GM19397 (cell line): ENCODE measurements around the gene FBXL7.

Source experiments
- ATAC-seq: cut with Tn5 transposase; IDR thresholded peaks from one replicate; pipeline ENCODE4 v1.9.1; 2021; ENCODE audit warnings: mild to moderate bottlenecking, moderate library complexity; ENCODE audit not compliant: unreplicated experiment

The FBXL7 gene

DNA sequence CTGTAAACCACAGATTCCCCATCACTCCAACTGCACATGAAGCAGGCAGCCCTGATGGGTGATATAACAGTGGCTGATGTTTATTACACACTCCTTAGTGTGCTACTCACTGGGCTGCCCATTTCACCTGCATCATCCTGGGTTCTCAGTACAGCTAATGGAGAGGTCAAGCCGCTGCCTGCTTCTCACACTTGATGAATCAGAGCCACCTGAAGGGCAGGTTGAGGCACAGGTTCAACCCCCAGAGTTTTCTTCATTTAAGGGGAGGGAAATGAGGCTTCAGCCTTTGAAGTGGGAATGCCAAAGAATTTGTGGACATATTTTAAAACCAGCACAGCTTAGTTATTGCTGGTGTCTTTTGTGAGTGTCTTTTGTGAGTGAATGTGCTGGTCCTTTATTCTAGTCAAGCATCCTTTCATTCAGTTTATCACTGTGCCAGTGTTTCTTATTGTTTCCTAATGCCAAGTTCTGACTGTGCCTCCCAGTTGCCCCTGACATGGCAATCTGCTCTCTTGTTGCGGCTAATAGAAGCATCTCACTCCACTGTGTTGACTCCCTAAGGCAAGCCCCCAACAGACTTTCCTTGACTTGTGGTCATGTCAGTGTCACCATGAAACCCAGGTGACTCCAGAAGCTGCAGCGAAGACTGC is 109.2 kb downstream of the FBXL7 start:
- no peak for ATAC-seq

DNA sequence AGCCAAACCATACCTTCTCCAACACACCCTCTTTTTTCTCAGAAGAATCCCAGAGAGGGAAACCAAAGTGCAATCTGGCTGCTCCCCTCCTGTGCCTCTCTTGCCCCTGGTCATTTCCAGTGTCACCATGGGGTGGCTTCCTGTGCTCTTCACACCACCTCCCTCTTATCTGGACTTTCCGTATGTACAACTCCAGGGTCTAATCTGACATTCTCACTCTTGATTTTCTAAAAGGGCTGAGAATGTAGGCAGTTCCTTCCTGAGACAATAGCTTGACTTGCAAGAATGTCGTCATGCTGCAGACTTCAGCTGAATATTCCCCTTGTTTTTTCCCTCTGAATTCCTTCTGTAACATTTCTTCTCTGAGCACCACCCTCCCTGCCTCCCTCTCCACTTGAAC is 110.2 kb downstream of the FBXL7 start:
- ATAC-seq: no peak

DNA sequence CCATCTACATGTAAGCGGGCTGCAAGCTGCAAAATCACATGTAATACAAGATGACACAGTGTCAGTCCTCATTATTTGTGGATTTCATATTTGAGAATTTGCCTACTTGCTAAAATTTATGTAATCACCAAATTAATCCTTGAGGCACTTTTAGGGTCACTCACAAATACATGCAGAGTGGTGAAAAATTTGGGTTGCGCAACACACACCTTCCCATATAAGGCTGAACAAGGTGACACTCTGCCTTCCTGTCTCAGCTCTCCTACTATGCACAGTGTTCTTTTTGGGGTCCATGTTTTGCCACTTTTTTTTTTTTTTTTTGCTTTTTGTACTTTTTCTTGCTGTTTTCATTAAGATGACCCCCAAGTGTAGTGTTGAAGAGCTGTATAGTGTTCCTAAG is 111.0 kb downstream of the FBXL7 start:
- ATAC-seq: no peak

GRCh38 chr5:15612915-15613635 is 113.1 kb downstream of the FBXL7 start:
- ATAC-seq: no peak

- ATAC-seq: no peak
Measured at GRCh38 chr5:15614679-15615078, 114.7 kb downstream of the FBXL7 start.

GRCh38 chr5:15615859-15616258 is 115.9 kb downstream of the FBXL7 start:
- no peak for ATAC-seq

GRCh38 chr5:15618938-15619337 is 119.0 kb downstream of the FBXL7 start:
- no peak for ATAC-seq

DNA sequence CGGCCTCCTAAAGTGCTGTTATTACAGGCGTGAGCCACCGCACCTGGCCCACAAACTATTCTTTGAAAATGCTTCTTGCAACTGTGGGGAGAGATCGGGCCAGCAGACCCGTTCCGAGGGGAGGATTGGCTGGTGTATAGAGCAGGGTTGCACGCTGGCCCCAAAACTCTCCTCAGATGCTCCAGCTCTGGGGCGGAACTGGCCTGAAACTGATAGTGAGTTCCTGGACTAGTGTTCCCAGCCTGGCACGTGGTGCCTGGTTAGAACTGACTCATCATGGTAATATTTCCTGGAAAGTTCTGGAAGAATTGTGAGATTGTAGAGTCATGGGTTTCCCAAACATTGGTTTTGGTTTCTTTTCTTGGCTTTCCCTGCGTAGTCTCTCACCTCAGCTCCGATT is 120.5 kb downstream of the FBXL7 start:
- no peak for ATAC-seq

DNA sequence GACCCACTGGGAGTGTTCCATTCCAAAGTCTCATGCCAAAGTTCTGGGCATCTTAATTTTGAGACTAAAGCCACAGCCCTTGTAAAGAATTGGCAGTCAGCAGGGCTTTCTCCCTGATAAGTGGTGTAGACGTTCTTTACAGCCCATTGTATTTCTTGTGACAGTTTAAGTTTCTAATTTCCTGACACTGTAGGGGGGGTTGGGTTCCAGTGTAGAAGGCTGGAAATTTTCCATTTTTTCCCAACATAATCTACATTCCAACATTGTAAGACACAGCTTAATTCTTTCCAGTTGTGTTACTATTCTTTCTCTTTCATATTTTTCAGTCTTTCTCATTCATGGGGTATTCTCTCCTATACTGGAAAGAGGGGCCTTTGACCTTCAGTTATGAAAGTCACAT is 121.1 kb downstream of the FBXL7 start:
- no peak for ATAC-seq

- ATAC-seq: no peak
Measured at GRCh38 chr5:15623794-15624193, 123.8 kb downstream of the FBXL7 start.

- no peak for ATAC-seq
Measured at GRCh38 chr5:15627109-15627508, 127.1 kb downstream of the FBXL7 start.

DNA sequence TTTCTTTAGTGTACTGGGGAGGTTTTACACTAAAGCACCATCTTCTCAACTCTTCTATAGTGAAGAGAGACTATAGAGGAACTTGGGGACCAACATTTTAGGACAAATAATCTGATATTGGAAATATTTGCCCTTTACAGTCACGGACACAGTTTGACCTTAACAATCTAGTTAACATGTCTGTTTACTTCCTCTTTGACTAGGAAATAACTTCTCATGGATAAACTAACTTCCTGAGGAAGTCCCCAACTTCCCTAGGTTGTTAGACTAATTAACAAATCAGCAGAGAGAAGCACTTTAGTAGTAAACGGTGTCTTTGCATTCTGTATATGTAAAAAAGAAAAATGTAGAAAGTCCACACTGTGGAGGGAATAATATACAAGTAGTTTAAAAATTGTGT is 127.7 kb downstream of the FBXL7 start:
- no peak for ATAC-seq

GRCh38 chr5:15630441-15630840 is 130.5 kb downstream of the FBXL7 start:
- ATAC-seq: no peak

DNA sequence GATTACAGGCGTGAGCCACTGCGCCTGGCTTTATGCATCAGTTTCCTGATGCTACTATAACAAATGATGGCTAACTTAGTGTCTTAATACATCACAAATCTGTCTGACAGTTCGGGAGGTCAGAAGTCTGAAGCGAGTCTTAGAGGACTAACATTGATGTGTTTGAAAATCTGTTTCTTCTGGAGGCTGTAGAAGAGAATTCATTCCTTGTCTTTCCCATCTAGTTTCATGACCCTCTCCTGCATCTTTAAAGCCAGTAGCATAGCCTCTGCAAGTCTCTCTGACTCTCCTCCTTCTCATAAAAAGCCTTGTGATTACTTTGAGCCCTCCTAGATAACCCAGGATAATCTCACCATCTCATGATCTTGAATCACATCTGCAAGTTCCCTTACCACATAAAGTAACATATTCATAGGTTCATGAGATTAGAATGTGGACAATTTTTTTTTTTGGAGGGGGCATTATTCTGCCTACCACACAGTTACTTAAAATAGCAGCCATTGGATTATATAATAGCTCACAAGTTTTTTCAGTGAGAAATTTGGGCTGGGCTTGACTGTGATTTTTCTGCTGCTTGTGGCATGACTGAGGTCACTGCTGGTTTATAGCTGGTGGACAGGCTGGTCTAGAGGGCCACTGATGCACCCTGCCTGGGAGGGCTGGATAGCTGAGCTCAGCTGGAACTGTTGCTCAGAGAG is 134.8 kb downstream of the FBXL7 start:
- ATAC-seq: no peak

- no peak for ATAC-seq
Measured at GRCh38 chr5:15635289-15635616, 135.3 kb downstream of the FBXL7 start.

DNA sequence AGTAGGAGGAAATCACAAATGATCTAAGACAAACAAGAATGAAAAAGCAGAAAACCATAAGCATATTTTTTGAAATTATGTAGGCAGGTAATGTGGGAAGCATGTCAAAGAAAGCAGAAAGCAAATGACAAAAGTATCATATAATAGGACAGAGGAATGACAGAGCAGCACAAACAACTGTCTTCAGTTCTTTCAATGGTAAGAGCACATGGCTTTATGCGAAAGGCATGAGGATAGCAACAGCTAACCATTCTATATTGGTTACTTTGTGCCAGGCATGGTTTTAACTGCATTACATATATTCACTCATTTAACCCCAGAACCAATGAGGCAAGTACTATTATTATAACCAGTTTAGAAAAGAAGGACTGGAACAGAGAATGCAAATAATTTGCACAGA is 137.4 kb downstream of the FBXL7 start:
- no peak for ATAC-seq

GRCh38 chr5:15637886-15638285 is 137.9 kb downstream of the FBXL7 start:
- ATAC-seq: no peak

DNA sequence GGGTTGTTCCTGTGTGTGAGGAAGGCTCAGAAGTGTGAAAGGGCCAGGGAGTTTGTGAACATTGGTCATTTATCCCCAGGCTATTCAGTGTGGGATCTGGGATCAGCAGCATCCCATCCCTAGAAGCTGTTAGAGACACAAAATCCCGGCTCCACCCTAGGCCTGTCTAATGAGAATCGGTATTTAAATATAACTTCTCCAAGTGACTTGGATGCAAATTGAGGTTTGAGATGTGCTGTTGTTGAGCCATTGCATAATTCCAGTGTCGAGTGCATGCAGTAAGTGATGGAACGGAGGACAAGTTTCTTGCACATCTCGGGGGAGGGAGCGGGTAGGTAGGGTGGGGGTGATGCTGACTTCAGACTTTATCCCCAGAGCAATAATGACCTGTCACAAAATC is 138.3 kb downstream of the FBXL7 start:
- ATAC-seq: no peak

GRCh38 chr5:15639288-15639687 is 139.3 kb downstream of the FBXL7 start:
- ATAC-seq: no peak

DNA sequence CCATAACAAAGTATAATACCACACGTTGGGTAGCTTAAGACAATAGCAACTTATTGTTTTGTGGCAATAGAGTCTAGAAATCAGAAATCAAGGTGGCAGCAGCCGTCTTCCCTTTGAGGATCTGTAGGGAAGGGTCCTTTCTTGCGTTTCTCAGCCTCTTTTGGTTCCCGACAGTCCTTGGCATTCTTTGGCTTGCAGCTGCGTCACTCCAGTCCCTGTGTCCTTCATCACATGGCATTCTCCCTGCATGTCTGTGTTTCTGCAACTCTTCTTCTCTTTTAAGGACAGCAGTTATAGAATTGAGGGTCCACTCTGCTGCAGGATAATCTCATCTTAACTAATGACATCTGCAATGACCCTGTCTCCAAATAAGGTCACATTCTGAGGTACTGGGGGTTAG is 140.1 kb downstream of the FBXL7 start:
- ATAC-seq: no peak

DNA sequence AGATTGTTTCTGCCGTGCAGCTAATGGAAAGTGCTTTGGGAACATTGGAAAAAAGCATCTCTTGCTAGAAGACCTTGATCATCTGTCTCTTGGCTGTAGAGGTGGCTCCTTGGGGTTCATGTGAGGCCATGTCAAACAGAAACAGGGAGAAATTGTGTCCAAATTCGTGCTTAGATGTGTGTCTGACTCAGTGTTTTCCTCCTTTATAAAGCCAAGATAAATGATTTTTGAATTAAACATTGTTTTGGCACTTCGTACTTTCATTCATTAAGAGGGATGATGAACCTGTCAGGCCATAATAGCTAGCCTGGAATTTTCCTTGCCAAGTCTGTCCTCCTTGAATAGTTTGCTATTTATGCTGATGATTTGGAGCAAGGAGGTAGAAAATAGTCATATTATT is 143.8 kb downstream of the FBXL7 start:
- ATAC-seq: no peak

- no peak for ATAC-seq
Measured at GRCh38 chr5:15645381-15646160, 145.6 kb downstream of the FBXL7 start.
